GM21825 (cell line): ENCODE measurements around the gene ASB13.
"Not testable (repeated sequence)": the region's sequence is repeated elsewhere in the genome, so short reads cannot be mapped to it uniquely, and the experiment has no call there.

Experiments
- ATAC-seq: cut with Tn5 transposase; IDR thresholded peaks from one replicate; pipeline ENCODE4 v1.9.1; 2021; ENCODE audit warnings: mild to moderate bottlenecking, moderate library complexity; ENCODE audit not compliant: unreplicated experiment

Gene ASB13

GRCh38 chr10:5608608-5609220 lies 57.7 kb downstream of the ASB13 start:
- ATAC-seq: no peak

- no peak for ATAC-seq
Observed at GRCh38 chr10:5607594-5607993, 58.8 kb downstream of the ASB13 start.

GRCh38 chr10:5606864-5607263 lies 59.5 kb downstream of the ASB13 start:
- ATAC-seq: no peak

GRCh38 chr10:5606321-5606720 lies 60.1 kb downstream of the ASB13 start:
- ATAC-seq: no peak

GRCh38 chr10:5604961-5605360 lies 61.4 kb downstream of the ASB13 start:
- no peak for ATAC-seq

GRCh38 chr10:5604236-5604925 lies 62.0 kb downstream of the ASB13 start:
- ATAC-seq: no peak

GRCh38 chr10:5603848-5604170 lies 62.6 kb downstream of the ASB13 start:
- ATAC-seq: no peak

- ATAC-seq: no peak
Observed at GRCh38 chr10:5603091-5603847, 63.1 kb downstream of the ASB13 start.

- ATAC-seq: no peak
Observed at GRCh38 chr10:5601826-5602495, 64.4 kb downstream of the ASB13 start.

GRCh38 chr10:5600908-5601307 lies 65.5 kb downstream of the ASB13 start:
- no peak for ATAC-seq

- no peak for ATAC-seq
Observed at GRCh38 chr10:5599613-5600520, 66.5 kb downstream of the ASB13 start.

GRCh38 chr10:5598085-5598690 lies 68.2 kb downstream of the ASB13 start:
- no peak for ATAC-seq

GRCh38 chr10:5596611-5597341 lies 69.6 kb downstream of the ASB13 start:
- ATAC-seq: no peak

GRCh38 chr10:5595994-5596471 lies 70.4 kb downstream of the ASB13 start:
- no peak for ATAC-seq

GRCh38 chr10:5595591-5595990 lies 70.8 kb downstream of the ASB13 start:
- ATAC-seq: no peak

GRCh38 chr10:5595095-5595494 lies 71.3 kb downstream of the ASB13 start:
- ATAC-seq: no peak

GRCh38 chr10:5594271-5595049 lies 71.9 kb downstream of the ASB13 start:
- ATAC-seq: no peak

GRCh38 chr10:5593347-5593746 lies 73.0 kb downstream of the ASB13 start:
- not testable (repeated sequence) for ATAC-seq

- no peak for ATAC-seq
Observed at GRCh38 chr10:5592070-5592469, 74.3 kb downstream of the ASB13 start.
